Measurements from ENCODE around the gene GRIN3B. TPM values are rescaled to one million over a fixed set of nuclear protein-coding genes. Genes with fewer than 3 reads are reported as not detected.

GRIN3B gene
- total and polyA plus RNA-seq, 10 of the 15 experiments (the other 5 are each of a cell fraction or from before 2014, with no cell fraction given): 0.15 TPM; not detected in 9

GRCh38 chr19:964761-965694 lies 35.2 kb upstream of the GRIN3B start:
- ChIA-PET RAD21 (ENCODE audit: unreplicated experiment) (no interaction called here), POLR2A (interaction anchor here (0.6 kb wide), 2 partner anchors 12 to 32 kb away, joined by 3 to 4 read pairs; no protein-coding TSS in a partner anchor), SMC1A (ENCODE audit: uncharacterized antibody, unreplicated experiment) (no interaction called here), CTCF (interaction anchor here (0.7 to 1.0 kb wide), 2 partner anchors 19 to 304 kb away, joined by 3 read pairs; no protein-coding TSS in a partner anchor)
- WGBS (ENCODE audit: insufficient coverage, insufficient replicate concordance, low lambda C conversion rate, missing lambda C conversion rate): 93% methylated on average over 19 of the region's 19 CpGs
- no TSS peak for BruUV-seq (replicated peaks)
- in situ Hi-C loops (cut with MboI): no loop called here
- Histone ChIP-seq H3K9ac (ENCODE audit: control insufficient read depth, insufficient read depth, low read length) (no peak overlapping the region), H3K27ac (ENCODE audit: control insufficient read depth, insufficient read depth) (no peak overlapping the region), H3K4me2 (ENCODE audit: control insufficient read depth, insufficient read depth) (no peak overlapping the region), H3K4me3 (no peak overlapping the region), H4K20me1 (ENCODE audit: control insufficient read depth, insufficient read depth) (no peaks in the 10 kb centered on the region), H3K9me3 (replicated peaks; ENCODE audit: control insufficient read depth, insufficient read depth, low read length) (peaks cover 2% of the 10 kb centered on the region; the same call in 1 of the 3 replicates), H3K36me3 (ENCODE audit: control insufficient read depth in 2 of 2, insufficient read depth in 2 of 2, low read length in 1 of 2) (peaks cover 21 to 50% of the 10 kb centered on the region in 2 experiments), H3K27me3 (replicated peaks in 1 of 2; ENCODE audit: control insufficient read depth in 2 of 2, insufficient read depth in 2 of 2, low read length in 1 of 2) (no peaks in the 10 kb centered on the region), H2AFZ (ENCODE audit: control insufficient read depth, low read depth, low read length) (no peak overlapping the region), H3K79me2 (ENCODE audit: control insufficient read depth, insufficient read depth, low read length) (no peaks in the 10 kb centered on the region), H3K4me1 (ENCODE audit: control insufficient read depth, insufficient read depth, low read length) (no peaks in the 10 kb centered on the region)
- DNase-seq (ENCODE audit: low read depth, low spot score) (no peak), FAIRE-seq (no peak), ATAC-seq (no peak; the same call in 2 of the 3 replicates)
- peak; percentile 8 for TF ChIP-seq SP1 (IDR thresholded peaks at IDR 0.05; ENCODE audit: low read depth, low read length)
- TF ChIP-seq ZBTB40 (IDR thresholded peaks at IDR 0.05; ENCODE audit: borderline replicate concordance): no peak
- TF ChIP-seq RUNX3 (IDR thresholded peaks at IDR 0.05; ENCODE audit: low read length): peak; percentile 51; the same call in 1 of the 2 replicates
- TF ChIP-seq MLLT1 (IDR thresholded peaks at IDR 0.05): peak; percentile 100
- TF ChIP-seq TCF12 (IDR thresholded peaks at IDR 0.05; ENCODE audit: low read depth, low read length): peak; percentile 89
- 0 out of 2 replicates have a peak, but pooled peaks have one; percentile 27 for TF ChIP-seq YY1 (IDR thresholded peaks at IDR 0.05; ENCODE audit: low read depth, low read length)
- no peak for TF ChIP-seq EP300 (IDR thresholded peaks at IDR 0.05; ENCODE audit: borderline replicate concordance in 1 of 2, control insufficient read depth in 1 of 2, low read depth in 2 of 2, low read length in 2 of 2)
- TF ChIP-seq NR2C2 (IDR thresholded peaks at IDR 0.05; ENCODE audit: borderline replicate concordance, control insufficient read depth, insufficient read length, low read depth): peak; percentile 74
- TF ChIP-seq SRF (IDR thresholded peaks at IDR 0.05; ENCODE audit: low read depth in 2 of 2, low read length in 2 of 2): peak in 1 of 2 experiments; percentile 94; a peak in 2 of 4 replicates
- intact Hi-C loops (cut with micrococcal nuclease; ENCODE audit: unreplicated experiment): no loop called here

Measured in GM12878 (cell line).